HUES48 (cell line): ENCODE results near the gene ZNF33B.

Experiments
- H3K27ac ChIP-seq: one replicate; pipeline ENCODE4 v1.7.0; 2013; ENCODE audit warnings: low read depth, low read length, inconsistent platforms
- H3K27me3 ChIP-seq: 2 replicates; pipeline ENCODE4 v1.6.1; 2013; ENCODE audit warnings: mild to moderate bottlenecking, low read length; ENCODE audit not compliant: control insufficient read depth, insufficient read depth
- H3K36me3 ChIP-seq: 2 replicates; pipeline ENCODE4 v1.6.1; 2013; ENCODE audit warnings: low read length; ENCODE audit not compliant: control insufficient read depth, insufficient read depth
- H3K4me1 ChIP-seq: 2 replicates; pipeline ENCODE4 v1.6.1; 2013; ENCODE audit warnings: mild to moderate bottlenecking, low read length; ENCODE audit not compliant: control insufficient read depth, insufficient read depth
- H3K4me3 ChIP-seq: 2 replicates; pipeline ENCODE4 v1.5.1; 2013; ENCODE audit warnings: mild to moderate bottlenecking, low read depth, low read length
- H3K9ac ChIP-seq: 2 replicates; pipeline ENCODE4 v1.6.1; 2013; ENCODE audit warnings: mild to moderate bottlenecking, low read depth, low read length, moderate library complexity
- H3K9me3 ChIP-seq: 2 replicates; pipeline ENCODE4 v1.6.1; 2013; ENCODE audit warnings: low read length; ENCODE audit not compliant: control insufficient read depth, insufficient read depth

Gene ZNF33B

GRCh38 chr10:42645516-42645915 is 7.1 kb upstream of the ZNF33B start:
- no peaks in the 10 kb centered on the region for H3K36me3 ChIP-seq
- H3K4me3 ChIP-seq: no peak overlapping the region
- H3K9ac ChIP-seq: no peak overlapping the region
- no peak overlapping the region for H3K27ac ChIP-seq
- H3K27me3 ChIP-seq: no peaks in the 10 kb centered on the region
- peaks cover 44% of the 10 kb centered on the region for H3K9me3 ChIP-seq
- H3K4me1 ChIP-seq: no peaks in the 10 kb centered on the region

- H3K4me3 ChIP-seq: no peak overlapping the region
- H3K9me3 ChIP-seq: peaks cover 41% of the 10 kb centered on the region
- no peak overlapping the region for H3K27ac ChIP-seq
- no peaks in the 10 kb centered on the region for H3K4me1 ChIP-seq
- no peaks in the 10 kb centered on the region for H3K36me3 ChIP-seq
- H3K27me3 ChIP-seq: no peaks in the 10 kb centered on the region
- H3K9ac ChIP-seq: no peak overlapping the region
These were observed 6.7 kb upstream of the ZNF33B start for GRCh38 chr10:42645103-42645502.

- H3K27ac ChIP-seq: no peak overlapping the region
- no peaks in the 10 kb centered on the region for H3K4me1 ChIP-seq
- H3K9me3 ChIP-seq: peaks cover 6% of the 10 kb centered on the region; the same call in 1 of the 2 replicates
These were observed 2.4 kb upstream of the ZNF33B start for GRCh38 chr10:42640610-42641229.

GRCh38 chr10:42638821-42639270 is 476 bp upstream of the ZNF33B start:
- peaks cover 14% of the 10 kb centered on the region for H3K36me3 ChIP-seq
- H3K4me1 ChIP-seq: no peaks in the 10 kb centered on the region
- H3K9ac ChIP-seq: peak overlapping the region; percentile 95; the same call in 1 of the 2 replicates
- H3K27ac ChIP-seq: peak overlapping the region; percentile 99
- no peaks in the 10 kb centered on the region for H3K9me3 ChIP-seq
- no peaks in the 10 kb centered on the region for H3K27me3 ChIP-seq
- H3K4me3 ChIP-seq: peak overlapping the region; percentile 89

More at GRCh38 chr10:42640610-42641229, 2.4 kb upstream of the ZNF33B start:
- Histone ChIP-seq H3K27me3 (no peaks in the 10 kb centered on the region), H3K9ac (no peak overlapping the region), H3K36me3 (peaks cover 4% of the 10 kb centered on the region; the same call in 1 of the 2 replicates), H3K4me3 (no peak overlapping the region)

DNA sequence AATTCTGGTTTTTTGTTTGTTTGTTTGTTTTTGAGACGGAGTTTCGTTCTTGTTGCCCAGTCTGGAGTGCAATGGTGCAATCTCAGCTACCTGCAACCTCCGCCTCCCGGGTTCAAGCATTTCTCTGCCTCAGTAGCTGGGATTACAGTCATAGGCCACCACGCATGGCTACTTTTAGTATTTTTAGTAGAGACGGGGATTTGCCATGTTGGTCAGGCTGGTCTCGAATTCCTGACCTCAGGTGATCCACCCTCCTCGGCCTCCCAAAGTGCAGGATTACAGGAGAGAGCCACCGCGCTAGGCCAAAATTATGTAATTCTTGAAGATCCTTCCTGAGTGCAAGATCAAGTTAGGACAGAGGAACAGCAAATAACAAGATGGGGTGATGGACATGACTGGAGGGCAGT is 719 bp downstream of the ZNF33B start:
- Histone ChIP-seq H3K4me3 (peak overlapping the region; percentile 89), H3K9ac (peak overlapping the region; percentile 95), H3K9me3 (no peaks in the 10 kb centered on the region), H3K27ac (peak overlapping the region; percentile 99), H3K36me3 (peaks cover 15% of the 10 kb centered on the region), H3K27me3 (no peaks in the 10 kb centered on the region), H3K4me1 (no peaks in the 10 kb centered on the region)

- Histone ChIP-seq H3K36me3 (peaks cover 20% of the 10 kb centered on the region), H3K4me1 (no peaks in the 10 kb centered on the region), H3K9ac (peak overlapping the region; percentile 95; the same call in 1 of the 2 replicates), H3K4me3 (peak overlapping the region; percentile 89), H3K27me3 (no peaks in the 10 kb centered on the region), H3K9me3 (no peaks in the 10 kb centered on the region), H3K27ac (no peak overlapping the region)
These were observed 1.2 kb downstream of the ZNF33B start for GRCh38 chr10:42637142-42637541.

GRCh38 chr10:42635098-42635497 is 3.3 kb downstream of the ZNF33B start:
- no peaks in the 10 kb centered on the region for H3K27me3 ChIP-seq
- H3K27ac ChIP-seq: no peak overlapping the region
- no peaks in the 10 kb centered on the region for H3K4me1 ChIP-seq
- H3K4me3 ChIP-seq: no peak overlapping the region
- no peak overlapping the region for H3K9ac ChIP-seq
- H3K36me3 ChIP-seq: peaks cover 38% of the 10 kb centered on the region
- H3K9me3 ChIP-seq: no peaks in the 10 kb centered on the region

DNA sequence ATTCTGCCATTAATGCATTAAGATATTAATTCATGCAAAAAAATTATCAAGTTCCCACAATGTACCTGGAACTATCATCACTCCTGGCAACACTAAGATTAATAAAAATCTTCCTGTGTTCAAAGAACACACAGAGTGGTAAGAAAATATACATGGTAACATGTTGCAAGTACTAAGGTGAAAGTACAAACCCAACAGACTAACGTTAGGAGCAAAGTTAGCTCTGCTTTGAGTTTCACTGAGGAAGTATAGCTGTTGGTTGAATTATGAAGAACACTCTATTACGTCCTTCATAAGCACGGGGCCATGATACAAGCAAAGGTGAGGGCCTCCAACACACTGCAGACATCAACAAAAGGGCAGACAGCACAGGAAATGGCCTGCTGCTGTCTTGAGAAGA is 5.8 kb downstream of the ZNF33B start:
- H3K4me1 ChIP-seq: no peaks in the 10 kb centered on the region
- peaks cover 63% of the 10 kb centered on the region for H3K36me3 ChIP-seq
- H3K27ac ChIP-seq: no peak overlapping the region
- H3K4me3 ChIP-seq: no peak overlapping the region
- H3K27me3 ChIP-seq: no peaks in the 10 kb centered on the region
- no peaks in the 10 kb centered on the region for H3K9me3 ChIP-seq
- no peak overlapping the region for H3K9ac ChIP-seq

GRCh38 chr10:42630537-42631134 is 7.7 kb downstream of the ZNF33B start:
- H3K36me3 ChIP-seq: peaks cover 70% of the 10 kb centered on the region
- no peak overlapping the region for H3K4me3 ChIP-seq
- no peaks in the 10 kb centered on the region for H3K9me3 ChIP-seq
- H3K27ac ChIP-seq: no peak overlapping the region
- H3K27me3 ChIP-seq: no peaks in the 10 kb centered on the region
- H3K9ac ChIP-seq: no peak overlapping the region
- H3K4me1 ChIP-seq: no peaks in the 10 kb centered on the region

DNA sequence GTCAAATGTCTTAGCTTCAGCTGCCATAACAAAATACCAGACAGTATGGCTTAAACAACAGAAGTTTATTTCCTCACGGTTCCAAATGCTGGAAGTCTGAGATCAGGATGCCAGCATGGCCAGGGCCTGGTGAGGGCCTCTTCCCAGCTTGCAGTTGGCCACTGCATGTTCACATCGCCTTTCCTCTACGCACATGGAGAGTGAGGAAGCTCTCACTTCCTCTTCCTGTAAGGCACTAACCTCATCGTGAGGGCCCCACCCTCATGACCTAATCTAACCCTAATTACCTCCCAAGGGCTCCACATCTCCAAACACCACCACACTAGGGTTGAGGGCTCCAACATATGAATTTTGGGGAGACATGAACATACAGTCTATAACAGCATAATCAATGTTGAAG is 14.4 kb downstream of the ZNF33B start:
- Histone ChIP-seq H3K27ac (no peak overlapping the region), H3K9me3 (no peaks in the 10 kb centered on the region), H3K27me3 (no peaks in the 10 kb centered on the region), H3K36me3 (peaks cover 60% of the 10 kb centered on the region), H3K9ac (no peak overlapping the region), H3K4me1 (no peaks in the 10 kb centered on the region), H3K4me3 (no peak overlapping the region)

- no peak overlapping the region for H3K9ac ChIP-seq
- no peaks in the 10 kb centered on the region for H3K9me3 ChIP-seq
- no peak overlapping the region for H3K4me3 ChIP-seq
- H3K27ac ChIP-seq: no peak overlapping the region
- H3K4me1 ChIP-seq: no peaks in the 10 kb centered on the region
- H3K36me3 ChIP-seq: peaks cover 39% of the 10 kb centered on the region
- H3K27me3 ChIP-seq: no peaks in the 10 kb centered on the region
These were observed 19.9 kb downstream of the ZNF33B start for GRCh38 chr10:42618424-42618823.
